B cell (primary cell): ENCODE data around the gene GRIP1. TPM values are rescaled to one million over a fixed set of nuclear protein-coding genes. Genes with fewer than 3 reads are reported as not detected.
"Not testable (repeated sequence)": the region's sequence is repeated elsewhere in the genome, so short reads cannot be mapped to it uniquely, and the experiment has no call there.

Experiments
- ATAC-seq: fragments of 200-7000 bp; cut with Tn5 transposase; one replicate; pipeline ENCODE4 v1.10.0; 2021; ENCODE audit warnings: low read depth, mild to moderate bottlenecking, moderate number of reproducible peaks, moderate library complexity
- CTCF ChIA-PET: fragments of 350-600 bp; sonication (Branson Sonifier 250); formaldehyde crosslinking; loops from one replicate; lab custom pipeline; 2021; ENCODE audit warnings: antibody characterized with exemption, inconsistent platforms; lab: Charles Lee
- POLR2A ChIA-PET: fragments of 350-600 bp; sonication (Branson Sonifier 250); formaldehyde crosslinking; loops from one replicate; lab custom pipeline; 2021; ENCODE audit warnings: antibody characterized with exemption; lab: Charles Lee
- DNase-seq: peaks from one replicate; pipeline ENCODE4 v3.0.0; 2013
- H2AFZ ChIP-seq: 2 replicates; pipeline ENCODE4 v1.6.1; 2012; ENCODE audit warnings: mild to moderate bottlenecking, low read depth, low read length; ENCODE audit not compliant: insufficient read depth, poor library complexity, severe bottlenecking
- H3K27ac ChIP-seq, 2 donors: 1 replicate in 1 of 2; 2 replicates in 1 of 2; pipeline ENCODE4 v1.5.1; 2012 to 2013; ENCODE audit warnings: low read length in 2 of 2, mild to moderate bottlenecking in 2 of 2, moderate library complexity in 1 of 2
- H3K27me3 ChIP-seq, 4 experiments: fragments of 200-600 bp in 1 of 4; sonication (generic) in 1 of 4; replicated peaks in 1 of 4; 1 replicate in 2 of 4; 2 replicates in 2 of 4; pipeline versions ENCODE4 v1.6.1 to v1.7.0; 2013 to 2016; ENCODE audit warnings: low read length in 3 of 4, mild to moderate bottlenecking in 2 of 4, mixed read lengths in 1 of 4, moderate library complexity in 1 of 4; ENCODE audit not compliant: insufficient read depth in 4 of 4, control insufficient read depth in 3 of 4; ENCODE audit errors: control extremely low read depth in 1 of 4
- H3K36me3 ChIP-seq, 2 experiments: replicated peaks in 1 of 2; 1 replicate in 1 of 2; 2 replicates in 1 of 2; pipeline versions ENCODE4 v1.6.1 to v1.7.1; 2013; ENCODE audit warnings: low read length in 1 of 2; ENCODE audit not compliant: insufficient read depth in 2 of 2, control insufficient read depth in 1 of 2; ENCODE audit errors: control extremely low read depth in 1 of 2, extremely low read depth in 1 of 2
- H3K4me1 ChIP-seq, 2 donors: fragments of 200-600 bp in 1 of 2; sonication (generic) in 1 of 2; 1 replicate in 1 of 2; 2 replicates in 1 of 2; pipeline versions ENCODE4 v1.5.1 to v1.6.1; 2013 to 2017; ENCODE audit warnings: low read length in 2 of 2; ENCODE audit not compliant: control insufficient read depth in 2 of 2, insufficient read depth in 2 of 2
- H3K4me2 ChIP-seq: replicated peaks from 2 replicates; pipeline ENCODE3; 2012; ENCODE audit warnings: mild to moderate bottlenecking, low read depth, low read length; ENCODE audit not compliant: poor library complexity, severe bottlenecking
- H3K4me3 ChIP-seq, 5 experiments: fragments of 200-600 bp in 1 of 5; sonication (generic) in 1 of 5; 1 replicate in 3 of 5; 2 replicates in 2 of 5; pipeline versions ENCODE4 v1.5.1 to v1.7.0; 2011 to 2016; ENCODE audit warnings: low read length in 4 of 5, mild to moderate bottlenecking in 4 of 5, low read depth in 2 of 5, control low read depth in 1 of 5, moderate library complexity in 1 of 5; ENCODE audit not compliant: insufficient read depth in 1 of 5; ENCODE audit errors: control extremely low read depth in 1 of 5, extremely low read depth in 1 of 5
- H3K79me2 ChIP-seq: fragments of 200-600 bp; sonication (generic); one replicate; pipeline ENCODE4 v1.6.0; 2016; ENCODE audit warnings: low read length; ENCODE audit not compliant: control insufficient read depth, insufficient read depth
- H3K9ac ChIP-seq: fragments of 200-600 bp; sonication (generic); 2 replicates; pipeline ENCODE4 v1.6.1; 2017; ENCODE audit warnings: mild to moderate bottlenecking, low read length, moderate library complexity
- H3K9me3 ChIP-seq, 3 donors: one replicate each; pipeline versions ENCODE4 v1.6.1 to v1.7.1; 2013; ENCODE audit warnings: low read length in 2 of 3; ENCODE audit not compliant: control insufficient read depth in 2 of 3, insufficient read depth in 1 of 3; ENCODE audit errors: control extremely low read depth in 1 of 3
- H4K20me1 ChIP-seq: 2 replicates; pipeline ENCODE4 v1.6.0; 2012; ENCODE audit warnings: mild to moderate bottlenecking, low read length; ENCODE audit not compliant: insufficient read depth, control insufficient read depth, poor library complexity, severe bottlenecking
- H3K27ac Mint-ChIP-seq: one replicate; pipeline ENCODE4 v1.8.0; 2021; ENCODE audit warnings: mixed read lengths
- H3K27me3 Mint-ChIP-seq: one replicate; pipeline ENCODE4 v1.8.0; 2021; ENCODE audit warnings: mixed read lengths
- H3K4me1 Mint-ChIP-seq: one replicate; pipeline ENCODE4 v1.8.0; 2021; ENCODE audit warnings: mixed read lengths
- H3K4me3 Mint-ChIP-seq: one replicate; pipeline ENCODE4 v1.8.0; 2021; ENCODE audit warnings: mixed read lengths
- H3K9me3 Mint-ChIP-seq: one replicate; pipeline ENCODE4 v1.8.0; 2022; ENCODE audit warnings: mixed read lengths; ENCODE audit not compliant: insufficient read depth
- EZH2 ChIP-seq: IDR thresholded peaks from 2 replicates; pipeline ENCODE4 v1.6.1; 2012; ENCODE audit warnings: borderline replicate concordance, low read depth, mild to moderate bottlenecking, moderate library complexity, low read length; ENCODE audit not compliant: insufficient read depth, poor library complexity, severe bottlenecking
- WGBS: methylation state at CpG from one replicate; pipeline ENCODE4 v1.1.5; 2013; ENCODE audit warnings: missing lambda C conversion rate; ENCODE audit not compliant: insufficient coverage; 5-methylcytosine and 5-hydroxymethylcytosine counted together
- intact Hi-C: fragments of 100-400 bp; cut with micrococcal nuclease; formaldehyde crosslinking; loops from one replicate; pipeline ENCODE4 v1.10.0; 2022
- polyA plus RNA-seq: library from polyadenylated mRNA; depleted of rRNA; stranded (reverse); fragments of >200 nt; gene quantifications from 2 replicates; pipeline ENCODE4 v1.2.3, GENCODE V29; 2012
- total RNA-seq, 2 donors: library from RNA; stranded (reverse); fragments of 120-200 nt in 1 of 2; gene quantifications; 1 replicate in 1 of 2; 2 replicates in 1 of 2; pipeline versions ENCODE4 v1.2.3 to v1.2.4, GENCODE V29; 2013 to 2022
- TF ChIP-seq, protein P1 (sequence below): fragments of 200-600 bp; IDR thresholded peaks from one replicate; pipeline ENCODE4 v1.8.0; 2022; ENCODE audit warnings: antibody characterized with exemption, mild to moderate bottlenecking

Gene GRIP1
- total and polyA plus RNA-seq, 2 donors (not counting 1 experiment from before 2014, with no cell fraction given): 0.22 TPM; not detected in 1

DNA sequence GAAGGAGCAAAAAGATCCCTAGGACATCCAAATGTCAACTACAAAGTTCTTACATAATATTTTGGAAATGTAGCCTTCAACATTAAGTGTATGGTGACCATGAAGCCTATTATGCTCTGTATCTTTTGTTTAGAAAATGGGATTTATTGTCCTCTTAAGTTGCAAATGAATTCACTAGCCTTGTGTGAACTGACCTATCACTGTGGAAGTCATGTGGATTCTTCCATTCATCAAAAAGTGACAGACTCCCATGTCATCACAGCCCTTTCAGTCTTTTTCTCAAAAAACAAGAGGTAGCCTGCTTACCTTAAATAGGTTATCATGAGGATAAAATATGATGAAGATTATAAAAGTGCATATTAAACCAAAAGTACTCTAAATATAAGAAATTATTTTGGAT is 179.9 kb downstream of the GRIP1 start:
- ChIA-PET CTCF (no interaction called here), POLR2A (no interaction called here)
- intact Hi-C loops: no loop called here

GRCh38 chr12:66498059-66498458 is 180.8 kb downstream of the GRIP1 start:
- H3K4me3 Mint-ChIP-seq, H3K27me3 ChIP-seq, H3K27ac ChIP-seq, H3K9me3 Mint-ChIP-seq, H3K4me1 ChIP-seq, H3K9ac ChIP-seq, H3K4me1 Mint-ChIP-seq, H3K36me3 ChIP-seq, H2AFZ ChIP-seq, H4K20me1 ChIP-seq, H3K4me3 ChIP-seq, intact Hi-C loops, H3K27ac Mint-ChIP-seq, CTCF ChIA-PET, DNase-seq, H3K4me2 ChIP-seq, ATAC-seq, POLR2A ChIA-PET, H3K79me2 ChIP-seq, H3K27me3 Mint-ChIP-seq, H3K9me3 ChIP-seq: not testable (repeated sequence)
- 100% methylated on average over 2 of the region's 6 CpGs for WGBS

More for the DNA sequence above, 179.9 kb downstream of the GRIP1 start:
- Histone ChIP-seq H3K4me2 (no peak overlapping the region), H3K27me3 (no peaks in the 10 kb centered on the region), H2AFZ (no peak overlapping the region), H3K4me3 (no peak overlapping the region), H3K4me1 (no peaks in the 10 kb centered on the region), H3K9ac (no peak overlapping the region), H3K36me3 (no peaks in the 10 kb centered on the region), H4K20me1 (no peaks in the 10 kb centered on the region), H3K27ac (no peak overlapping the region), H3K9me3 (no peaks in the 10 kb centered on the region), H3K79me2 (no peaks in the 10 kb centered on the region)
- DNase-seq (no peak), ATAC-seq (no peak)
- H3K27me3 Mint-ChIP-seq: peaks cover 5% of the 10 kb centered on the region
- H3K27ac Mint-ChIP-seq: no peak overlapping the region
- TF ChIP-seq, protein P1, sequence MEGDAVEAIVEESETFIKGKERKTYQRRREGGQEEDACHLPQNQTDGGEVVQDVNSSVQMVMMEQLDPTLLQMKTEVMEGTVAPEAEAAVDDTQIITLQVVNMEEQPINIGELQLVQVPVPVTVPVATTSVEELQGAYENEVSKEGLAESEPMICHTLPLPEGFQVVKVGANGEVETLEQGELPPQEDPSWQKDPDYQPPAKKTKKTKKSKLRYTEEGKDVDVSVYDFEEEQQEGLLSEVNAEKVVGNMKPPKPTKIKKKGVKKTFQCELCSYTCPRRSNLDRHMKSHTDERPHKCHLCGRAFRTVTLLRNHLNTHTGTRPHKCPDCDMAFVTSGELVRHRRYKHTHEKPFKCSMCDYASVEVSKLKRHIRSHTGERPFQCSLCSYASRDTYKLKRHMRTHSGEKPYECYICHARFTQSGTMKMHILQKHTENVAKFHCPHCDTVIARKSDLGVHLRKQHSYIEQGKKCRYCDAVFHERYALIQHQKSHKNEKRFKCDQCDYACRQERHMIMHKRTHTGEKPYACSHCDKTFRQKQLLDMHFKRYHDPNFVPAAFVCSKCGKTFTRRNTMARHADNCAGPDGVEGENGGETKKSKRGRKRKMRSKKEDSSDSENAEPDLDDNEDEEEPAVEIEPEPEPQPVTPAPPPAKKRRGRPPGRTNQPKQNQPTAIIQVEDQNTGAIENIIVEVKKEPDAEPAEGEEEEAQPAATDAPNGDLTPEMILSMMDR: no peak
- TF ChIP-seq EZH2: no peak
- no peaks in the 10 kb centered on the region for H3K4me1 Mint-ChIP-seq
- H3K4me3 Mint-ChIP-seq: no peak overlapping the region
- H3K9me3 Mint-ChIP-seq: no peaks in the 10 kb centered on the region
